Stimulated activated CD8-positive, alpha-beta memory T cell treated with anti-CD3 and anti-CD28 coated beads, Interleukin-7, amount 100 ng/mL, for 48 hours (primary cell): Measurements from ENCODE around the gene AGPAT3.

Experiments
- DNase-seq, 2 donors: peaks; one replicate each; pipeline ENCODE4 v3.0.0-alpha.2; 2020; ENCODE audit warnings: low read depth in 1 of 2; ENCODE audit errors: extremely low read depth in 1 of 2

The AGPAT3 gene

DNA sequence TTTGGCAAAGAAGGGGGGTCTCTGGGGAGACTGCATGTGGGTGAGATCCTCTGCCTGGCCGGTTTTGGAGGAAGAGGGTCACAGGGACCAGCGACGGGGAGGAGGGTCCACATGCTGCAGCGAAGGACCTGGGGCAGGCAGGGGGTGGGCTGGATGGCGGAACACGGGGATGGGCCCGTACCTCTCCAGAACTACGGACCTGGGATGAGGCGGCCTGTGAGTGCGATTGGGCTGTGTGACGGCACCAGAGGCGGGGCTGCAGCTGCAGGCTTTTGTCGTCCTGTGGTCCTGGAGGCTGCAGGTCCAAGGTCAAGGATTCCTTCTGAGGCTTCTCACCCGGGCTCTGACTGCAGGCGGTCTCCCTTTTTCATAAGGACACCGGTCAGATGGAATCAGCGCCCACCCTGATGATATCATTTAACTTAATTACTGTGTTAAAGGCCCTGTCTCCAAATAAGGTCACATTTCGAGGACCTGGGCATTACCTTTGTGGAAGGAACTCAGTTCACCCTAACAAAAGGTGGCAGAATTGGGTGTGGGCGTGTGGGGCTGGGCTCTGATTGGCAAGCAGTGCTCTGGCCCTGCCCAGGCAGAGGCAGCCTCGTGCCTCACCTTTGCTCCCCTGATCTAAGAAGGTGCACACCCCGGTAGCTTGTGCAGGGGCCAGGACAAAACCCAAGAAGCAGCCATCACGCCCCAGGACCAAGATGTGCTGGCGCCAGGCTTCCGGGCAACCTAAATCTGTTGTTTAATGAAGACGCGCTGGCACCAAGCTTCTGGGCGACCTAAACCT lies 87.1 kb downstream of the AGPAT3 start:
- no peak for DNase-seq

- no peak for DNase-seq
Measured at GRCh38 chr21:43953021-43953420, 88.0 kb downstream of the AGPAT3 start.

- DNase-seq: no peak
Measured at GRCh38 chr21:43954042-43954441, 89.0 kb downstream of the AGPAT3 start.

- no peak for DNase-seq
Measured at GRCh38 chr21:43954896-43955295, 89.9 kb downstream of the AGPAT3 start.

DNA sequence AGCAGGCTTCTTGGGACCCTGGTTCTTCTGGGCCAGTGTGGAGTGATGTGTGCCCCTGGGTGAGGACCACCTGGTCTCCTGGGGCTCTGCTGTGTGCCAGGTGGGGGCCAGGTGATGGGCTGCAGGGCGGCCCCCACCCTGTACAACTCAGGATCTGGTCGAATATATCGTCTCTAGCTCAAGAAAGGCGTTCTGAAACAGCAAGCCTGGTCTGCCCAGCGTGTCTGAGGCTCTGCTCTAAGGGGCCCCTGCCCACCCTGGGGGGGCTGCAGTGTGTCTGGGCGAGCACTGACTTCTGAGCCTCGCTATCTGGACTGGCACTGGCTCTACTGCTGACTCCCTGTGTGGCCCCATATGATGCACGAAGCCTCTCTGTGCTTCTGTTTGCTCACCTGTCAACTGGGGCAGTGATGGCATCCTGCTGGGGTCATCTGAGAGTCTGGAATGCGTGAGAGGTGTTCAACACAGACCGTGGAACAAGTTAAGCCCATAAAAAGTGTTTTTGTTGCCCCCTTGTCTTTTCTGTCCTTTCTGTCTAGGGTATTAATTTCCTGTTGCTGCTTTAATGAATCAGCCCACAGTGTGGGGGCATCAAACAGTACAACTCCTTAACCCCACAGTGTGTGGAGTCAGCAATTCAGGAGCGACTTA lies 91.1 kb downstream of the AGPAT3 start:
- DNase-seq: no peak

GRCh38 chr21:43956670-43957035 lies 91.6 kb downstream of the AGPAT3 start:
- DNase-seq: no peak

- DNase-seq: no peak
Measured at GRCh38 chr21:43957128-43957571, 92.1 kb downstream of the AGPAT3 start.

GRCh38 chr21:43957611-43958362 lies 92.8 kb downstream of the AGPAT3 start:
- no peak for DNase-seq

GRCh38 chr21:43958364-43959158 lies 93.5 kb downstream of the AGPAT3 start:
- no peak for DNase-seq

- DNase-seq: no peak
Measured at GRCh38 chr21:43959231-43960116, 94.5 kb downstream of the AGPAT3 start.

DNA sequence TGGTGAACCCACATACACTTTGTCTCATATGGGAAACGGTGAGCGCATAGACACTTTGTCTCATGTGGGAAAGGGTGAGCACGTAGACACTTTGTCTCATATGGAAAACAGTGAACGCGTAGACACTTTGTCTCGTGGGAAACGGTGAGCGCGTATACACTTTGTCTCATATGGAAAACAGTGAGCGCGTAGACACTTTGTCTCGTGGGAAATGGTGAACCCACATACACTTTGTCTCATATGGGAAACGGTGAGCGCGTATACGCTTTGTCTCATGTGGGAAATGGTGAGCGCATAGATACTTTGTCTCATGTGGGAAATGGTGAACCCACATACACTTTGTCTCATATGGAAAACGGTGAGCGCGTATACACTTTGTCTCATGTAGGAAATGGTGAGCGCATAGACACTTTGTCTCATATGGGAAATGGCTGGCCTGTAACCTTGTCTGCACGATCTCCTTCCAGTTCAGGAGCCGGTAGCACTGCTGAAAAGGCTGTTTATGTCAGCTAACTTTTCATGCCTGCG lies 96.4 kb downstream of the AGPAT3 start:
- peak in 1 of 2 donors; percentile 32 for DNase-seq

DNA sequence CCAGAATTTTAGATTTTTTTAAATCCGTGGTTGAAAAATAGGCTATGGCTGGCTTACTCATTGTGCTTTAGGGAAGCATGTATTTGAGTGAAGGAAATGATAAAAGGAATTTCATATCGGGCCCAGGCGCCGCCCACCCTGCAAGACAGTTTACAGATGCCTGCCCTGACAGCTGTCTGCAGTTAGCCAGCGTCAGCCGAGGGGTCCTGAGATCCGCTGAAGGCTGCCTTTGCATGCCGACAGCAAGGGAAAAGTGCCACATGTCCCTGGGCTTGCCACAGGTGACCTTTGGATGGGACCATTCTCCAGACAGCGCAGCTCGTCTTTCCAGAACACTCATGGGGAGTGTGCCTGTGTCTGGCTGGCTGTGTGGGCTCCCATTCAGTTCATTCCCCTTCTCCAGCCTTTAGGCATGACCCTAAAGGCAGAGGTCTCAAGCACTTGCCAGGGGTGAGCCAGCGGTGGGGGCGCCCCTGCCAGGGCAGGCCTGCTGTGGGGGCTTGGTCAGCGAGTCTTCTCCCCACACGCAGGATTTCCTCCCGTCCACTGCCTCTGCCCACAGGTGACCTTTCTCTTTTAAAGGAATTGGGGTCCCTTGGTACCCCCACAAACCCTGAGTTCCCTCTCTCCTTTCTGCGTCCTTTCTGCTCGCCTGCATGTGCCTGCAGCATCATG lies 101.0 kb downstream of the AGPAT3 start:
- no peak for DNase-seq

DNA sequence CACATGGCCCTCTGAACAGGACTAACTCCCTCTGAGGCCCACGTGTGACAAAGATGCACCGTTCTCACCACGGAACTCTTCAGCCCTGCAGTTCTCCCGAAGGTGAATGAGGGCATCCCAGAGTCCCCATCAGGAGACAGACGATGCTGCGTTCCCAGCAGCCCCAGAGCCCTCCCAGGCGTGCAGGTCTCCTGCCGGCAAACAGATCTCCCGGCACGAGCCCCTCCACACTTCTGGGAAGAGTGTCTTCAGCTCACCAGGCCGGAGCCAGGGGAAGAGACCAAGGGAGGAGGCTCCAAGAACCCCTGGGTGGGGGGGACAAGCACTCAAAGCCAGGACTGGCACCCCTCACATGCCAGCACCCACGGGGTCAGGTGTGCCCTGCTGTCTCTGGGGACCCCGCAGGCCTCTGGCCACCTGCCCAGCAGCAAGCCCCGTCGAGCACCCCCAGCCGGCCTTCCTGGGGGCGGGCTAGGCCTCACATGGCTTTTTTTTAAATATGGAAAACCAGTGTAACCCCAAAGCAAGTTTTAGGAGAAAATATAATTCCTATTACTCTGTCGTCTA lies 102.0 kb downstream of the AGPAT3 start:
- no peak for DNase-seq

- no peak for DNase-seq
Measured at GRCh38 chr21:43967981-43968380, 103.0 kb downstream of the AGPAT3 start.

DNA sequence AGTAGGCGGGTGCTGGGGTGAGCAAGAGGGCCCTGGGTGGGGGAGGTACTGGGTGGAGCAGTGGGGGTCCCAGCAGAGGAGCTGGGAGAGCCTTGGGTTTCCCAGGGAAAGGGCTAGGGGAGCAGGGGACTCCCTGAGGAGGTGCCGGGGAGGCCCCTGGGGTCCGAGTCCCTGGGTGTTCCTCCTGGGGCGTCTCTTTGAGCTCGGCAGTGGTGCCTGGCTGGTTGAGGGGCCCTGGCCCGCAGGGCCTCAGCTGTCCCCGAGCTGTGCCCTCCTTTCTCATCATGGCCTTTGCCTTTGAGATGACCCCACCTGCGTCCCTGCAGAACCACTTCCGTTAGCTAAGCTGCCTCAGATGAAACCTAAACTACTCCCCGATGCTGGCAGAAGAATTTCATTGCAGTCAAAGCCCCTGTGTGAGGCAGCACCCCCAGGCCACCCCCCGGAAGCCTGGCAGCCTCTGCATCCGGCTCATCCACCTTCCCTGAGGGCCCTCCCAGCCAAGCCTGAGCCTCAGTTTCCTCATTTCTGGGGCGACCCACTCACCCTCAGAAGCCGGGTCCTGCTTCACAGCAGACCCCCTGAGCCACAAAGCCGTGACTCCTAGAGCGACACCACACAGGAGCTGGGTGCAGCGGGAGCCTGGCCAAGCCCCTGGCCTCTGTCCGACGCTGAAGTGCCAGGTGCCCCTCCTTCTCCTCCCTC lies 103.5 kb downstream of the AGPAT3 start:
- DNase-seq: no peak

DNA sequence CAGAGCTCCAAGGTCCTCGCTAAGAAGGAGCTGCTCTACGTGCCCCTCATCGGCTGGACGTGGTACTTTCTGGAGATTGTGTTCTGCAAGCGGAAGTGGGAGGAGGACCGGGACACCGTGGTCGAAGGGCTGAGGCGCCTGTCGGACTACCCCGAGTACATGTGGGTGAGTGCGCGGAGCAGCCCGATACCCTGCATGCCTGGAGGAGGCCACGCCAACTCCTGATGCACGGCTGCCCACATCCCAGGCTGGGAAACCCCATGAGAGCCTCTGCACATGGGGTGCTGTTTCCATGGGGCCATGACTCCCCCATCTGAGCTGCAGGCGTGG lies 104.1 kb downstream of the AGPAT3 start:
- DNase-seq: no peak

DNA sequence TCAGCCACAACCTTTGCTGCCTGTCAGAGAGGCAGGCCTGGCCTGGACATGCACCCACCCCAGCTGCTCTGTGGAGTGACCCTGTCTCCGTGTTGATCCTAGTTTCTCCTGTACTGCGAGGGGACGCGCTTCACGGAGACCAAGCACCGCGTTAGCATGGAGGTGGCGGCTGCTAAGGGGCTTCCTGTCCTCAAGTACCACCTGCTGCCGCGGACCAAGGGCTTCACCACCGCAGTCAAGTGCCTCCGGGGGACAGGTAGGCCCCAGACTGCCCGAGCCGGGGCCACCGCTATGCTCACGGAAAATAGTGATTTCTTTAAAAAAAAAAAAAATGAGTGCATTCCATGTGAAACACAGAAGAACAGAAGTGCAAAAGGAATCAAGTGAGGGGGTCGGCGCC lies 105.5 kb downstream of the AGPAT3 start:
- no peak for DNase-seq

GRCh38 chr21:43971201-43971991 lies 106.4 kb downstream of the AGPAT3 start:
- DNase-seq: no peak
